GM23338 (cell line): ENCODE data around the gene CHST4. TPM values are rescaled to one million over a fixed set of nuclear protein-coding genes. Genes with fewer than 3 reads are reported as not detected.

Source experiments
- ATAC-seq: fragments of 200-7000 bp; cut with Tn5 transposase; 3 replicates; pipeline ENCODE4 v1.9.1; 2020
- DNase-seq: peaks from one replicate; pipeline ENCODE4 v3.0.0-alpha.2; 2015; ENCODE audit warnings: low spot score
- H2AFZ ChIP-seq: fragments of 200-600 bp; sonication (generic); 2 replicates; pipeline ENCODE4 v1.8.0; 2016; ENCODE audit warnings: antibody characterized with exemption, mild to moderate bottlenecking, moderate library complexity
- H3F3A ChIP-seq: fragments of 200-600 bp; sonication (generic); replicated peaks from 2 replicates; pipeline ENCODE4 v1.8.0; 2017; ENCODE audit warnings: antibody characterized with exemption, mixed run types, low read depth
- H3K27ac ChIP-seq: fragments of 200-600 bp; sonication (generic); 2 replicates; pipeline ENCODE4 v1.6.1; 2016; ENCODE audit warnings: low read depth
- H3K27me3 ChIP-seq: fragments of 200-600 bp; sonication (generic); 2 replicates; pipeline ENCODE4 v1.8.0; 2016; ENCODE audit warnings: mild to moderate bottlenecking, mixed run types, moderate library complexity; ENCODE audit not compliant: insufficient read depth
- H3K36me3 ChIP-seq: fragments of 200-600 bp; sonication (generic); 2 replicates; pipeline ENCODE4 v1.8.0; 2016; ENCODE audit warnings: mild to moderate bottlenecking; ENCODE audit not compliant: insufficient read depth
- H3K4me1 ChIP-seq: fragments of 200-600 bp; sonication (generic); 2 replicates; pipeline ENCODE4 v1.8.0; 2016; ENCODE audit warnings: mild to moderate bottlenecking, moderate library complexity; ENCODE audit not compliant: insufficient read depth
- H3K4me2 ChIP-seq: fragments of 200-600 bp; sonication (generic); 2 replicates; pipeline ENCODE4 v1.7.1; 2017; ENCODE audit warnings: mixed run types
- H3K4me3 ChIP-seq: fragments of 200-600 bp; sonication (generic); 2 replicates; pipeline ENCODE4 v1.6.1; 2016; ENCODE audit warnings: mixed run types
- H3K79me2 ChIP-seq: fragments of 200-600 bp; sonication (generic); replicated peaks from 2 replicates; pipeline ENCODE4 v1.8.0; 2017; ENCODE audit warnings: mild to moderate bottlenecking; ENCODE audit not compliant: insufficient read depth
- H3K9me2 ChIP-seq: fragments of 200-600 bp; sonication (generic); 2 replicates; pipeline ENCODE4 v1.8.0; 2017; ENCODE audit not compliant: insufficient read depth
- H4K20me1 ChIP-seq: fragments of 200-600 bp; sonication (generic); replicated peaks from 2 replicates; pipeline ENCODE4 v1.8.0; 2017; ENCODE audit warnings: mild to moderate bottlenecking; ENCODE audit not compliant: insufficient read depth
- H3K27ac Mint-ChIP-seq: 2 replicates; pipeline ENCODE4 v1.8.0; 2020; ENCODE audit warnings: inconsistent platforms, mild to moderate bottlenecking, moderate library complexity, mixed read lengths
- H3K27me3 Mint-ChIP-seq: 3 replicates; pipeline ENCODE4 v1.8.0; 2022; ENCODE audit warnings: low read depth, mild to moderate bottlenecking, moderate library complexity, mixed read lengths, inconsistent platforms; ENCODE audit not compliant: insufficient read depth, poor library complexity
- H3K36me3 Mint-ChIP-seq: 3 replicates; pipeline ENCODE4 v1.8.0; 2021; ENCODE audit warnings: low read depth, mild to moderate bottlenecking, inconsistent platforms, moderate library complexity, mixed read lengths
- H3K4me1 Mint-ChIP-seq: 3 replicates; pipeline ENCODE4 v1.8.0; 2020; ENCODE audit warnings: mild to moderate bottlenecking, inconsistent platforms, mixed read lengths
- H3K4me3 Mint-ChIP-seq: 3 replicates; pipeline ENCODE4 v1.8.0; 2021; ENCODE audit warnings: moderate library complexity, mild to moderate bottlenecking, inconsistent platforms, mixed read lengths
- H3K9me3 Mint-ChIP-seq: 3 replicates; pipeline ENCODE4 v1.8.0; 2020; ENCODE audit warnings: moderate library complexity, mild to moderate bottlenecking, inconsistent platforms, mixed read lengths
- CREB1 ChIP-seq: fragments of 250-450 bp; sonication (Bioruptor Pico); IDR thresholded peaks from 2 replicates; pipeline ENCODE4 v1.5.0; 2020; ENCODE audit warnings: low read depth, mild to moderate bottlenecking, moderate library complexity
- ETS1 ChIP-seq: IDR thresholded peaks from 2 replicates; pipeline ENCODE4 v1.6.1; 2016; ENCODE audit warnings: antibody characterized with exemption
- EZH2 ChIP-seq: fragments of 200-600 bp; sonication (generic); IDR thresholded peaks from one replicate; pipeline ENCODE4 v1.8.0; 2017; ENCODE audit warnings: antibody characterized with exemption, mild to moderate bottlenecking, low read depth; ENCODE audit not compliant: unreplicated experiment
- EZH2phosphoT487 ChIP-seq: fragments of 200-600 bp; sonication (generic); IDR thresholded peaks from one replicate; pipeline ENCODE4 v1.8.1; 2018; ENCODE audit warnings: antibody characterized with exemption; ENCODE audit not compliant: unreplicated experiment
- JUNB ChIP-seq: IDR thresholded peaks from one replicate; pipeline ENCODE4 v1.6.1; 2016; ENCODE audit warnings: antibody characterized with exemption; ENCODE audit not compliant: unreplicated experiment
- NANOG ChIP-seq: IDR thresholded peaks from 2 replicates; pipeline ENCODE4 v1.6.1; 2016; ENCODE audit warnings: antibody characterized with exemption, borderline replicate concordance
- POLR2AphosphoS5 ChIP-seq: IDR thresholded peaks from 2 replicates; pipeline ENCODE4 v1.6.1; 2016; ENCODE audit warnings: antibody characterized with exemption, low read depth
- STAT1 ChIP-seq: IDR thresholded peaks from one replicate; pipeline ENCODE4 v1.6.1; 2016; ENCODE audit warnings: antibody characterized with exemption; ENCODE audit not compliant: unreplicated experiment
- ZNF114 ChIP-seq: fragments of 250-450 bp; sonication (Bioruptor Pico); IDR thresholded peaks from 2 replicates; pipeline ENCODE4 v1.5.0; 2020; ENCODE audit warnings: mild to moderate bottlenecking, moderate library complexity
- ZNF331 ChIP-seq: fragments of 250-450 bp; sonication (Bioruptor Pico); IDR thresholded peaks from 2 replicates; pipeline ENCODE4 v1.5.0; 2020; ENCODE audit warnings: low read depth, mild to moderate bottlenecking, moderate library complexity
- polyA plus RNA-seq: library from polyadenylated mRNA; unstranded; fragments of >200 nt; fragmentation: Nextera tagmentation; extraction: Ambion mirVana; gene quantifications from 2 replicates; pipeline ENCODE4 v1.2.1, GENCODE V29; 2016
- total RNA-seq: library from RNA; depleted of rRNA; stranded (reverse); fragments of >200 nt; shearing (Covaris generic); gene quantifications from 2 replicates; pipeline ENCODE4 v1.2.3, GENCODE V29; 2014
- TF ChIP-seq, protein P1 (sequence below): IDR thresholded peaks from one replicate; pipeline ENCODE4 v1.6.1; 2018; ENCODE audit warnings: antibody characterized with exemption; ENCODE audit not compliant: unreplicated experiment
- TF ChIP-seq, protein P2 (sequence below), 2 experiments: fragments of 200-600 bp in 1 of 2; sonication (generic) in 1 of 2; conservative IDR thresholded peaks; 2 replicates each; pipeline versions ENCODE4 v1.5.1 to v1.6.1; 2016 to 2017; ENCODE audit warnings: antibody characterized with exemption in 2 of 2, low read depth in 2 of 2, mild to moderate bottlenecking in 2 of 2, moderate library complexity in 1 of 2
- TF ChIP-seq, protein P3 (sequence below): fragments of 250-450 bp; sonication (Bioruptor Pico); IDR thresholded peaks from 2 replicates; pipeline ENCODE4 v1.5.0; 2020; ENCODE audit warnings: mild to moderate bottlenecking, moderate library complexity

The CHST4 gene
- total and polyA plus RNA-seq, 2 experiments from 2014 or later: 5.5 to 17.8 TPM

- Histone ChIP-seq H3K4me3 (no peak overlapping the region), H3K27ac (no peak overlapping the region), H4K20me1 (no peaks in the 10 kb centered on the region), H3K4me1 (no peaks in the 10 kb centered on the region), H3K36me3 (no peaks in the 10 kb centered on the region), H3K27me3 (no peaks in the 10 kb centered on the region), H3K9me2 (no peaks in the 10 kb centered on the region), H2AFZ (peak overlapping the region; percentile 21; the same call in 1 of the 2 replicates), H3F3A (no peaks in the 10 kb centered on the region), H3K79me2 (no peaks in the 10 kb centered on the region), H3K4me2 (no peak overlapping the region)
- H3K9me3 Mint-ChIP-seq: no peaks in the 10 kb centered on the region
- DNase-seq (no peak), ATAC-seq (no peak)
- no peak overlapping the region for H3K4me3 Mint-ChIP-seq
- H3K4me1 Mint-ChIP-seq: no peaks in the 10 kb centered on the region; the same call in 1 of the 3 replicates
- TF ChIP-seq NANOG (no peak), EZH2 (no peak), CREB1 (CRISPR knock-in tag) (no peak), ZNF114 (CRISPR knock-in tag) (no peak), STAT1 (no peak), JUNB (no peak), ETS1 (no peak), EZH2phosphoT487 (no peak), ZNF331 (CRISPR knock-in tag) (no peak), POLR2AphosphoS5 (no peak)
- TF ChIP-seq, protein P1, sequence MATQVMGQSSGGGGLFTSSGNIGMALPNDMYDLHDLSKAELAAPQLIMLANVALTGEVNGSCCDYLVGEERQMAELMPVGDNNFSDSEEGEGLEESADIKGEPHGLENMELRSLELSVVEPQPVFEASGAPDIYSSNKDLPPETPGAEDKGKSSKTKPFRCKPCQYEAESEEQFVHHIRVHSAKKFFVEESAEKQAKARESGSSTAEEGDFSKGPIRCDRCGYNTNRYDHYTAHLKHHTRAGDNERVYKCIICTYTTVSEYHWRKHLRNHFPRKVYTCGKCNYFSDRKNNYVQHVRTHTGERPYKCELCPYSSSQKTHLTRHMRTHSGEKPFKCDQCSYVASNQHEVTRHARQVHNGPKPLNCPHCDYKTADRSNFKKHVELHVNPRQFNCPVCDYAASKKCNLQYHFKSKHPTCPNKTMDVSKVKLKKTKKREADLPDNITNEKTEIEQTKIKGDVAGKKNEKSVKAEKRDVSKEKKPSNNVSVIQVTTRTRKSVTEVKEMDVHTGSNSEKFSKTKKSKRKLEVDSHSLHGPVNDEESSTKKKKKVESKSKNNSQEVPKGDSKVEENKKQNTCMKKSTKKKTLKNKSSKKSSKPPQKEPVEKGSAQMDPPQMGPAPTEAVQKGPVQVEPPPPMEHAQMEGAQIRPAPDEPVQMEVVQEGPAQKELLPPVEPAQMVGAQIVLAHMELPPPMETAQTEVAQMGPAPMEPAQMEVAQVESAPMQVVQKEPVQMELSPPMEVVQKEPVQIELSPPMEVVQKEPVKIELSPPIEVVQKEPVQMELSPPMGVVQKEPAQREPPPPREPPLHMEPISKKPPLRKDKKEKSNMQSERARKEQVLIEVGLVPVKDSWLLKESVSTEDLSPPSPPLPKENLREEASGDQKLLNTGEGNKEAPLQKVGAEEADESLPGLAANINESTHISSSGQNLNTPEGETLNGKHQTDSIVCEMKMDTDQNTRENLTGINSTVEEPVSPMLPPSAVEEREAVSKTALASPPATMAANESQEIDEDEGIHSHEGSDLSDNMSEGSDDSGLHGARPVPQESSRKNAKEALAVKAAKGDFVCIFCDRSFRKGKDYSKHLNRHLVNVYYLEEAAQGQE: no peak
- TF ChIP-seq, protein P2, sequence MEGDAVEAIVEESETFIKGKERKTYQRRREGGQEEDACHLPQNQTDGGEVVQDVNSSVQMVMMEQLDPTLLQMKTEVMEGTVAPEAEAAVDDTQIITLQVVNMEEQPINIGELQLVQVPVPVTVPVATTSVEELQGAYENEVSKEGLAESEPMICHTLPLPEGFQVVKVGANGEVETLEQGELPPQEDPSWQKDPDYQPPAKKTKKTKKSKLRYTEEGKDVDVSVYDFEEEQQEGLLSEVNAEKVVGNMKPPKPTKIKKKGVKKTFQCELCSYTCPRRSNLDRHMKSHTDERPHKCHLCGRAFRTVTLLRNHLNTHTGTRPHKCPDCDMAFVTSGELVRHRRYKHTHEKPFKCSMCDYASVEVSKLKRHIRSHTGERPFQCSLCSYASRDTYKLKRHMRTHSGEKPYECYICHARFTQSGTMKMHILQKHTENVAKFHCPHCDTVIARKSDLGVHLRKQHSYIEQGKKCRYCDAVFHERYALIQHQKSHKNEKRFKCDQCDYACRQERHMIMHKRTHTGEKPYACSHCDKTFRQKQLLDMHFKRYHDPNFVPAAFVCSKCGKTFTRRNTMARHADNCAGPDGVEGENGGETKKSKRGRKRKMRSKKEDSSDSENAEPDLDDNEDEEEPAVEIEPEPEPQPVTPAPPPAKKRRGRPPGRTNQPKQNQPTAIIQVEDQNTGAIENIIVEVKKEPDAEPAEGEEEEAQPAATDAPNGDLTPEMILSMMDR (conservative IDR thresholded peaks at IDR 0.05; ENCODE audit: low read depth in 2 of 2): no peak
- TF ChIP-seq, protein P3, sequence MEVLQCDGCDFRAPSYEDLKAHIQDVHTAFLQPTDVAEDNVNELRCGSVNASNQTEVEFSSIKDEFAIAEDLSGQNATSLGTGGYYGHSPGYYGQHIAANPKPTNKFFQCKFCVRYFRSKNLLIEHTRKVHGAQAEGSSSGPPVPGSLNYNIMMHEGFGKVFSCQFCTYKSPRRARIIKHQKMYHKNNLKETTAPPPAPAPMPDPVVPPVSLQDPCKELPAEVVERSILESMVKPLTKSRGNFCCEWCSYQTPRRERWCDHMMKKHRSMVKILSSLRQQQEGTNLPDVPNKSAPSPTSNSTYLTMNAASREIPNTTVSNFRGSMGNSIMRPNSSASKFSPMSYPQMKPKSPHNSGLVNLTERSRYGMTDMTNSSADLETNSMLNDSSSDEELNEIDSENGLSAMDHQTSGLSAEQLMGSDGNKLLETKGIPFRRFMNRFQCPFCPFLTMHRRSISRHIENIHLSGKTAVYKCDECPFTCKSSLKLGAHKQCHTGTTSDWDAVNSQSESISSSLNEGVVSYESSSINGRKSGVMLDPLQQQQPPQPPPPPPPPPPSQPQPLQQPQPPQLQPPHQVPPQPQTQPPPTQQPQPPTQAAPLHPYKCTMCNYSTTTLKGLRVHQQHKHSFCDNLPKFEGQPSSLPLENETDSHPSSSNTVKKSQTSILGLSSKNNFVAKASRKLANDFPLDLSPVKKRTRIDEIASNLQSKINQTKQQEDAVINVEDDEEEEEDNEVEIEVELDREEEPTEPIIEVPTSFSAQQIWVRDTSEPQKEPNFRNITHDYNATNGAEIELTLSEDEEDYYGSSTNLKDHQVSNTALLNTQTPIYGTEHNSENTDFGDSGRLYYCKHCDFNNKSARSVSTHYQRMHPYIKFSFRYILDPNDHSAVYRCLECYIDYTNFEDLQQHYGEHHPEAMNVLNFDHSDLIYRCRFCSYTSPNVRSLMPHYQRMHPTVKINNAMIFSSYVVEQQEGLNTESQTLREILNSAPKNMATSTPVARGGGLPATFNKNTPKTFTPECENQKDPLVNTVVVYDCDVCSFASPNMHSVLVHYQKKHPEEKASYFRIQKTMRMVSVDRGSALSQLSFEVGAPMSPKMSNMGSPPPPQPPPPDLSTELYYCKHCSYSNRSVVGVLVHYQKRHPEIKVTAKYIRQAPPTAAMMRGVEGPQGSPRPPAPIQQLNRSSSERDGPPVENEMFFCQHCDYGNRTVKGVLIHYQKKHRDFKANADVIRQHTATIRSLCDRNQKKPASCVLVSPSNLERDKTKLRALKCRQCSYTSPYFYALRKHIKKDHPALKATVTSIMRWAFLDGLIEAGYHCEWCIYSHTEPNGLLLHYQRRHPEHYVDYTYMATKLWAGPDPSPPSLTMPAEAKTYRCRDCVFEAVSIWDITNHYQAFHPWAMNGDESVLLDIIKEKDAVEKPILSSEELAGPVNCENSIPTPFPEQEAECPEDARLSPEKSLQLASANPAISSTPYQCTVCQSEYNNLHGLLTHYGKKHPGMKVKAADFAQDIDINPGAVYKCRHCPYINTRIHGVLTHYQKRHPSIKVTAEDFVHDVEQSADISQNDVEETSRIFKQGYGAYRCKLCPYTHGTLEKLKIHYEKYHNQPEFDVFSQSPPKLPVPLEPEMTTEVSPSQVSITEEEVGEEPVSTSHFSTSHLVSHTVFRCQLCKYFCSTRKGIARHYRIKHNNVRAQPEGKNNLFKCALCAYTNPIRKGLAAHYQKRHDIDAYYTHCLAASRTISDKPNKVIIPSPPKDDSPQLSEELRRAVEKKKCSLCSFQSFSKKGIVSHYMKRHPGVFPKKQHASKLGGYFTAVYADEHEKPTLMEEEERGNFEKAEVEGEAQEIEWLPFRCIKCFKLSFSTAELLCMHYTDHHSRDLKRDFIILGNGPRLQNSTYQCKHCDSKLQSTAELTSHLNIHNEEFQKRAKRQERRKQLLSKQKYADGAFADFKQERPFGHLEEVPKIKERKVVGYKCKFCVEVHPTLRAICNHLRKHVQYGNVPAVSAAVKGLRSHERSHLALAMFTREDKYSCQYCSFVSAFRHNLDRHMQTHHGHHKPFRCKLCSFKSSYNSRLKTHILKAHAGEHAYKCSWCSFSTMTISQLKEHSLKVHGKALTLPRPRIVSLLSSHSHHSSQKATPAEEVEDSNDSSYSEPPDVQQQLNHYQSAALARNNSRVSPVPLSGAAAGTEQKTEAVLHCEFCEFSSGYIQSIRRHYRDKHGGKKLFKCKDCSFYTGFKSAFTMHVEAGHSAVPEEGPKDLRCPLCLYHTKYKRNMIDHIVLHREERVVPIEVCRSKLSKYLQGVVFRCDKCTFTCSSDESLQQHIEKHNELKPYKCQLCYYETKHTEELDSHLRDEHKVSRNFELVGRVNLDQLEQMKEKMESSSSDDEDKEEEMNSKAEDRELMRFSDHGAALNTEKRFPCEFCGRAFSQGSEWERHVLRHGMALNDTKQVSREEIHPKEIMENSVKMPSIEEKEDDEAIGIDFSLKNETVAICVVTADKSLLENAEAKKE (CRISPR knock-in tag): no peak
- H3K27ac Mint-ChIP-seq: peak overlapping the region; percentile 36; the same call in 1 of the 2 replicates
- no peaks in the 10 kb centered on the region for H3K36me3 Mint-ChIP-seq
- no peaks in the 10 kb centered on the region for H3K27me3 Mint-ChIP-seq
These were observed 46.4 kb downstream of the CHST4 start for GRCh38 chr16:71572497-71573116.
